Stimulated activated CD8-positive, alpha-beta memory T cell treated with anti-CD3 and anti-CD28 coated beads, Interleukin-12 subunit alpha, Interleukin-12 subunit beta, amount 100 ng/mL, for 24 hours (primary cell): ENCODE data around the gene PRR22.
"Not testable (repeated sequence)": the region's sequence is repeated elsewhere in the genome, so short reads cannot be mapped to it uniquely, and the experiment has no call there.

Experiments used
- DNase-seq: peaks from one replicate; pipeline ENCODE4 v3.0.0-alpha.2; 2020; ENCODE audit errors: extremely low read depth

The PRR22 gene

GRCh38 chr19:5751709-5752108, 32.8 kb downstream of the PRR22 start:
- no peak for DNase-seq

GRCh38 chr19:5749505-5749904, 35.0 kb downstream of the PRR22 start:
- DNase-seq: no peak

- DNase-seq: not testable (repeated sequence)
Measured at GRCh38 chr19:5748920-5749319, 35.6 kb downstream of the PRR22 start.

- not testable (repeated sequence) for DNase-seq
Measured at GRCh38 chr19:5744999-5745398, 39.5 kb downstream of the PRR22 start.

- DNase-seq: no peak
Measured at GRCh38 chr19:5743630-5744029, 40.9 kb downstream of the PRR22 start.

- DNase-seq: no peak
Measured at GRCh38 chr19:5742051-5742450, 42.5 kb downstream of the PRR22 start.

GRCh38 chr19:5738423-5738822, 46.1 kb downstream of the PRR22 start:
- DNase-seq: no peak

- DNase-seq: not testable (repeated sequence)
Measured at GRCh38 chr19:5733172-5733571, 51.4 kb downstream of the PRR22 start.
